PC-3 (cell line): ENCODE results near the gene SFRP5. TPM values are rescaled to one million over a fixed set of nuclear protein-coding genes. Genes with fewer than 3 reads are reported as not detected.

ENCODE experiments used
- ATAC-seq: fragments of 200-7000 bp; cut with Tn5 transposase; 2 replicates; pipeline ENCODE4 v1.9.1; 2020; ENCODE audit warnings: mild to moderate bottlenecking, moderate library complexity
- BruUV-seq: library from RNA; stranded (reverse); fragments of 400-500 nt; replicated peaks from 2 replicates; lab custom pipeline; 2021; lab: Mats Ljungman, UMichigan
- CTCF ChIA-PET: fragments of 300-600 bp; sonication (Branson Sonifier 250); formaldehyde crosslinking; loops from one replicate; lab custom pipeline; 2022; ENCODE audit warnings: antibody characterized with exemption; lab: Charles Lee
- POLR2A ChIA-PET: fragments of 300-600 bp; sonication (Branson Sonifier 250); formaldehyde crosslinking; loops from one replicate; lab custom pipeline; 2022; ENCODE audit warnings: antibody characterized with exemption; ENCODE audit not compliant: unreplicated experiment; lab: Charles Lee
- DNase-seq: peaks from one replicate; pipeline ENCODE4 v3.0.0-alpha.2; 2015
- H2AFZ ChIP-seq: fragments of 300-600 bp; sonication (generic); 2 replicates; pipeline ENCODE4 v1.6.0; 2016; ENCODE audit warnings: antibody characterized with exemption, low read length
- H3F3A ChIP-seq: fragments of 300-600 bp; sonication (generic); one replicate; pipeline ENCODE4 v1.6.0; 2017; ENCODE audit warnings: antibody characterized with exemption, low read length, control low read depth, mild to moderate bottlenecking; ENCODE audit not compliant: unreplicated experiment
- H3K27ac ChIP-seq: fragments of 300-600 bp; sonication (generic); 2 replicates; pipeline ENCODE4 v1.5.1; 2016; ENCODE audit warnings: mild to moderate bottlenecking, low read length
- H3K27me3 ChIP-seq: fragments of 300-600 bp; sonication (generic); 2 replicates; pipeline ENCODE4 v1.6.1; 2016; ENCODE audit warnings: low read length, mixed read lengths
- H3K36me3 ChIP-seq: fragments of 300-600 bp; sonication (generic); 2 replicates; pipeline ENCODE4 v1.6.1; 2016; ENCODE audit warnings: low read depth, mixed run types, low read length, mixed read lengths
- H3K4me1 ChIP-seq: fragments of 300-600 bp; sonication (generic); 2 replicates; pipeline ENCODE4 v1.5.1; 2016; ENCODE audit warnings: low read length; ENCODE audit not compliant: insufficient read depth
- H3K4me2 ChIP-seq: fragments of 300-600 bp; sonication (generic); 2 replicates; pipeline ENCODE4 v1.6.0; 2016; ENCODE audit warnings: low read length
- H3K4me3 ChIP-seq: fragments of 300-600 bp; sonication (generic); 2 replicates; pipeline ENCODE4 v1.5.1; 2016; ENCODE audit warnings: mild to moderate bottlenecking, low read length, mixed read lengths
- H3K79me2 ChIP-seq: fragments of 300-600 bp; sonication (generic); 2 replicates; pipeline ENCODE4 v1.6.1; 2017; ENCODE audit warnings: low read length, mixed read lengths
- H3K9ac ChIP-seq: fragments of 300-600 bp; sonication (generic); 2 replicates; pipeline ENCODE4 v1.6.0; 2016; ENCODE audit warnings: mild to moderate bottlenecking, low read length
- H3K9me2 ChIP-seq: fragments of 300-600 bp; sonication (generic); replicated peaks from 2 replicates; pipeline ENCODE4 v1.6.1; 2016; ENCODE audit warnings: mixed run types, low read length, mixed read lengths
- H3K9me3 ChIP-seq: fragments of 300-600 bp; sonication (generic); 2 replicates; pipeline ENCODE4 v1.6.1; 2016; ENCODE audit warnings: low read length, mixed read lengths
- H4K20me1 ChIP-seq: fragments of 300-600 bp; sonication (generic); 2 replicates; pipeline ENCODE4 v1.6.1; 2016; ENCODE audit warnings: low read length, mixed read lengths
- CTCF ChIP-seq: fragments of 300-600 bp; sonication (generic); conservative IDR thresholded peaks from 2 replicates; pipeline ENCODE4 v1.5.1; 2017; ENCODE audit warnings: antibody characterized with exemption, low read depth, mild to moderate bottlenecking, low read length
- EZH2 ChIP-seq: fragments of 300-600 bp; sonication (generic); IDR thresholded peaks from one replicate; pipeline ENCODE4 v1.6.1; 2017; ENCODE audit warnings: antibody characterized with exemption, mild to moderate bottlenecking, low read length; ENCODE audit not compliant: unreplicated experiment
- EZH2phosphoT487 ChIP-seq: fragments of 300-600 bp; sonication (generic); IDR thresholded peaks from 2 replicates; pipeline ENCODE4 v1.6.1; 2018; ENCODE audit warnings: mild to moderate bottlenecking, antibody characterized with exemption, low read length, borderline replicate concordance
- intact Hi-C: fragments of 100-400 bp; cut with micrococcal nuclease; formaldehyde crosslinking; loops from 2 replicates; pipeline ENCODE4 v1.9.0; 2023
- total RNA-seq: library from RNA; depleted of rRNA; stranded (reverse); fragments of >200 nt; gene quantifications from 2 replicates; pipeline ENCODE4 v1.2.3, GENCODE V29; 2014

SFRP5 gene
- total RNA-seq, 1 experiment from 2014 or later: not detected

GRCh38 chr10:97755718-97756117 is 16.1 kb downstream of the SFRP5 start:
- no peak for ATAC-seq
- Histone ChIP-seq H3K36me3 (peaks cover 18% of the 10 kb centered on the region; the same call in 1 of the 2 replicates), H3K4me3 (no peak overlapping the region)

DNA sequence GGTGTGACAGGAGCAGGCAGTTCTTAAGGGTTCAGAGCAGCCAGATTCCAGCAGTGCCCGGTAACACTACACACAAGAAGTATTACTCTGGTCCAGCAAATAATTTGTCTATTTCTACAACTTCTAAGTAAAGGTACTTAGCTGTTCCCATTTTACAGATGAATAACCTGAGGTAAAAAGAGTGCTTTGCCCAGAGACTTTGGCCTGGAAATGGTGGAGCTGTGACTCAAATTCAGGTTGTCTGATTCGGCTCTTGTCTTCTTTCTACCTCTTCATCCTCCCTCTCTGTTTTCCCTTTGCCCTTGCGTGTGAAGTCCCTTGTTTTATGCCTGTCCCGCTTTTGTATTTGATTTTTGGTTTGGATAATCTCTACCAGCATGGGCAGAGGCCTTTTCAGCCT is 17.1 kb downstream of the SFRP5 start:
- H3K27me3 ChIP-seq: no peaks in the 10 kb centered on the region
- intact Hi-C loops: no loop called here
- no peak overlapping the region for H3K4me3 ChIP-seq
- no peaks in the 10 kb centered on the region for H3K4me1 ChIP-seq
- CTCF ChIA-PET: no interaction called here
- no peak for ATAC-seq
- H3K4me2 ChIP-seq: no peak overlapping the region
- peaks cover 17% of the 10 kb centered on the region; the same call in 1 of the 2 replicates for H3K36me3 ChIP-seq
- H2AFZ ChIP-seq: no peak overlapping the region
- POLR2A ChIA-PET: no interaction called here
- BruUV-seq: no TSS peak
- no peak overlapping the region for H3K9ac ChIP-seq
- no peak overlapping the region for H3K27ac ChIP-seq
- H3K9me2 ChIP-seq: no peaks in the 10 kb centered on the region
- no peaks in the 10 kb centered on the region for H3K79me2 ChIP-seq
- TF ChIP-seq EZH2 (no peak), EZH2phosphoT487 (no peak), CTCF (no peak)
- no peaks in the 10 kb centered on the region for H3K9me3 ChIP-seq
- no peak for DNase-seq
- no peaks in the 10 kb centered on the region for H3F3A ChIP-seq
- no peaks in the 10 kb centered on the region for H4K20me1 ChIP-seq

More at GRCh38 chr10:97755718-97756117, 16.1 kb downstream of the SFRP5 start:
- Histone ChIP-seq H3K79me2 (no peaks in the 10 kb centered on the region), H3K27me3 (no peaks in the 10 kb centered on the region), H3K9ac (no peak overlapping the region), H3K9me3 (no peaks in the 10 kb centered on the region), H3F3A (no peaks in the 10 kb centered on the region), H4K20me1 (no peaks in the 10 kb centered on the region), H3K9me2 (no peaks in the 10 kb centered on the region), H3K4me1 (no peaks in the 10 kb centered on the region), H3K4me2 (no peak overlapping the region), H3K27ac (no peak overlapping the region), H2AFZ (no peak overlapping the region)
- intact Hi-C loops: no loop called here
- CTCF ChIA-PET: no interaction called here
- TF ChIP-seq CTCF: no peak
- TF ChIP-seq EZH2: no peak
- no peak for TF ChIP-seq EZH2phosphoT487
- no TSS peak for BruUV-seq
- POLR2A ChIA-PET: no interaction called here
- DNase-seq: no peak

DNA sequence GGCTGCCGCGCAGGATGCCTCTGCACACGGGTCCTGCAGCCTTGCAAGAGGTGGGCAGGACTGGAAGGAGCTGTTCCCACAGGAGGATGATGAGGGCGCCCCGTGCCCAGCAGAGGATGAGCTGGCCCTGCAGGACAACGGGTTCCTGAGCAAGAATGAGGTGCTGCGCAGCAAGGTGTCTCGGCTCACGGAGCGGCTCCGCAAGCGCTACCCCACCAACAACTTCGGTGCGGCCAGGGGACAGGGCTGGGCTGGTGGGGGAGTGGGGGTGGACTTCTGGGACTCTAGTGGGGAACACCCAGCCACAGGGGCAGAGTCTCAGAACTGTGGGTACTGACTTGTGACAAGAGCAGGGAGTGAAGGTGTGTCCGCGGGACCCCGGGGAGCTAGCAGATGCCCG is 18.8 kb downstream of the SFRP5 start:
- CTCF ChIA-PET: interaction anchor here (0.7 kb wide), 1 partner anchor 39 kb away, joined by 4 read pairs; no protein-coding TSS in a partner anchor

More for the DNA sequence above, 18.8 kb downstream of the SFRP5 start:
- TF ChIP-seq CTCF (no peak), EZH2 (no peak), EZH2phosphoT487 (no peak)
- H3K4me2 ChIP-seq: no peak overlapping the region
- no peaks in the 10 kb centered on the region for H3F3A ChIP-seq
- no TSS peak for BruUV-seq
- ATAC-seq: no peak
- no peak overlapping the region for H3K9ac ChIP-seq
- H3K4me1 ChIP-seq: no peaks in the 10 kb centered on the region
- POLR2A ChIA-PET: no interaction called here
- H3K79me2 ChIP-seq: no peaks in the 10 kb centered on the region
- no peaks in the 10 kb centered on the region for H3K27me3 ChIP-seq
- no peak overlapping the region for H3K27ac ChIP-seq
- no peak for DNase-seq
- no peaks in the 10 kb centered on the region for H3K9me3 ChIP-seq
- peaks cover 31% of the 10 kb centered on the region for H3K36me3 ChIP-seq
- no peaks in the 10 kb centered on the region for H3K9me2 ChIP-seq
- H3K4me3 ChIP-seq: no peak overlapping the region
- H2AFZ ChIP-seq: no peak overlapping the region
- no peaks in the 10 kb centered on the region for H4K20me1 ChIP-seq
- intact Hi-C loops: no loop called here
